Measurements from ENCODE around the gene SPPL3.

- TF ChIP-seq CTCF (IDR thresholded peaks at IDR 0.05 in 8 of 11, conservative IDR thresholded peaks at IDR 0.05 in 3 of 11) (no peak), POLR2A (IDR thresholded peaks at IDR 0.05) (no peak), POLR2AphosphoS5 (IDR thresholded peaks at IDR 0.05) (no peak)
Observed at GRCh38 chr12:120734210-120734609, 169.9 kb downstream of the SPPL3 start.
